SK-N-SH (cell line): ENCODE data around the gene METTL26.

Source experiments
- CTCF ChIP-seq: fragments of 200-600 bp; sonication (generic); IDR thresholded peaks from 2 replicates; pipeline ENCODE4 v1.6.1; 2017; ENCODE audit warnings: antibody characterized with exemption, mild to moderate bottlenecking, moderate library complexity
- RFX5 ChIP-seq: IDR thresholded peaks from 2 replicates; pipeline ENCODE4 v1.6.1; 2012; ENCODE audit warnings: mild to moderate bottlenecking, improper control_type of control experiment, low read length
- TCF12 ChIP-seq: IDR thresholded peaks from 2 replicates; pipeline ENCODE4 v1.4.0; 2012
- TF ChIP-seq, protein P1 (sequence below): IDR thresholded peaks from 2 replicates; pipeline ENCODE4 v1.6.1; 2012; ENCODE audit warnings: mild to moderate bottlenecking, low read depth, low read length, moderate library complexity

- TF ChIP-seq RFX5, result no peak
- TF ChIP-seq TCF12, result no peak
- TF ChIP-seq, protein P1, sequence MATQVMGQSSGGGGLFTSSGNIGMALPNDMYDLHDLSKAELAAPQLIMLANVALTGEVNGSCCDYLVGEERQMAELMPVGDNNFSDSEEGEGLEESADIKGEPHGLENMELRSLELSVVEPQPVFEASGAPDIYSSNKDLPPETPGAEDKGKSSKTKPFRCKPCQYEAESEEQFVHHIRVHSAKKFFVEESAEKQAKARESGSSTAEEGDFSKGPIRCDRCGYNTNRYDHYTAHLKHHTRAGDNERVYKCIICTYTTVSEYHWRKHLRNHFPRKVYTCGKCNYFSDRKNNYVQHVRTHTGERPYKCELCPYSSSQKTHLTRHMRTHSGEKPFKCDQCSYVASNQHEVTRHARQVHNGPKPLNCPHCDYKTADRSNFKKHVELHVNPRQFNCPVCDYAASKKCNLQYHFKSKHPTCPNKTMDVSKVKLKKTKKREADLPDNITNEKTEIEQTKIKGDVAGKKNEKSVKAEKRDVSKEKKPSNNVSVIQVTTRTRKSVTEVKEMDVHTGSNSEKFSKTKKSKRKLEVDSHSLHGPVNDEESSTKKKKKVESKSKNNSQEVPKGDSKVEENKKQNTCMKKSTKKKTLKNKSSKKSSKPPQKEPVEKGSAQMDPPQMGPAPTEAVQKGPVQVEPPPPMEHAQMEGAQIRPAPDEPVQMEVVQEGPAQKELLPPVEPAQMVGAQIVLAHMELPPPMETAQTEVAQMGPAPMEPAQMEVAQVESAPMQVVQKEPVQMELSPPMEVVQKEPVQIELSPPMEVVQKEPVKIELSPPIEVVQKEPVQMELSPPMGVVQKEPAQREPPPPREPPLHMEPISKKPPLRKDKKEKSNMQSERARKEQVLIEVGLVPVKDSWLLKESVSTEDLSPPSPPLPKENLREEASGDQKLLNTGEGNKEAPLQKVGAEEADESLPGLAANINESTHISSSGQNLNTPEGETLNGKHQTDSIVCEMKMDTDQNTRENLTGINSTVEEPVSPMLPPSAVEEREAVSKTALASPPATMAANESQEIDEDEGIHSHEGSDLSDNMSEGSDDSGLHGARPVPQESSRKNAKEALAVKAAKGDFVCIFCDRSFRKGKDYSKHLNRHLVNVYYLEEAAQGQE, result no peak
- no peak for TF ChIP-seq CTCF
These were observed 5.8 kb downstream of the METTL26 start for GRCh38 chr16:630249-630814.
